NT2/D1 (cell line): ENCODE data around the gene TIMELESS.

Experiments used
- DNase-seq: peaks from one replicate; pipeline ENCODE4 v3.0.0-alpha.2; 2011; ENCODE audit warnings: low read depth, low spot score
- H3K27me3 ChIP-seq: 2 replicates; pipeline ENCODE4 v1.6.0; 2011; ENCODE audit warnings: mild to moderate bottlenecking; ENCODE audit not compliant: insufficient read length, insufficient read depth
- H3K36me3 ChIP-seq: 2 replicates; pipeline ENCODE4 v1.6.1; 2011; ENCODE audit warnings: mild to moderate bottlenecking, low read length, mixed read lengths; ENCODE audit not compliant: insufficient read depth, insufficient read length
- H3K4me1 ChIP-seq: 2 replicates; pipeline ENCODE4 v1.5.1; 2011; ENCODE audit not compliant: insufficient read depth, insufficient read length
- H3K4me3 ChIP-seq: 2 replicates; pipeline ENCODE4 v1.5.1; 2011; ENCODE audit warnings: low read depth; ENCODE audit not compliant: insufficient read length
- H3K9ac ChIP-seq: 2 replicates; pipeline ENCODE4 v1.6.0; 2011; ENCODE audit warnings: low read depth; ENCODE audit not compliant: insufficient read length
- H3K9me3 ChIP-seq: 2 replicates; pipeline ENCODE4 v1.5.1; 2011; ENCODE audit warnings: mild to moderate bottlenecking, low read length; ENCODE audit not compliant: insufficient read depth
- SUZ12 ChIP-seq: IDR thresholded peaks from 2 replicates; pipeline ENCODE4 v1.6.1; 2011; ENCODE audit not compliant: insufficient read length, insufficient read depth; ENCODE audit errors: extremely low read depth
- YY1 ChIP-seq: IDR thresholded peaks from 2 replicates; pipeline ENCODE4 v1.6.1; 2011; ENCODE audit not compliant: insufficient read length, insufficient read depth
- ZNF274 ChIP-seq: IDR thresholded peaks from 2 replicates; pipeline ENCODE4 v1.6.1; 2011; ENCODE audit warnings: mild to moderate bottlenecking, low read depth, low read length

The TIMELESS gene

DNA sequence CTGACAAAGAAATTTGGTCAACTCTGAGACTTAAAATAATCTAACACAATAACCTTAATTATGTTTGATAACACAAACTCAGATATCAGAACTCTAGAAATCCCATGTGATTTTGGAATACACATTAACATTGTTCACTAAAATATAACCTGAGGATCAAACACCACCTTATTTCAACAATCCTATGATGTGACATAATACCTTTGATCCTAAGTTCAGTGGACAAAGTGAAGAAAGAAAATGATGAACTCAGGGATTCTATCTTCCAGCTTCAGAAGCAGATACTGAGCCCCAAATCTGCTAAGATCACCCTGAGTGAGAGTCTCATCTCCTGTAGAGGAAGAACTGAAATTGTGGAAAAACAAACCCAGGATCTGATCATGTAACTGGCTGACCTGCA, 50.9 kb downstream of the TIMELESS start:
- DNase-seq: no peak
- TF ChIP-seq ZNF274: no peak
- no peak for TF ChIP-seq YY1
- TF ChIP-seq SUZ12: no peak
- no peaks in the 10 kb centered on the region for H3K4me1 ChIP-seq
- H3K9ac ChIP-seq: no peak overlapping the region
- H3K36me3 ChIP-seq: no peaks in the 10 kb centered on the region
- H3K4me3 ChIP-seq: no peak overlapping the region
- H3K27me3 ChIP-seq: no peaks in the 10 kb centered on the region
- peaks cover 35% of the 10 kb centered on the region for H3K9me3 ChIP-seq

- no peak for DNase-seq
- H3K9me3 ChIP-seq: peaks cover 13% of the 10 kb centered on the region; the same call in 1 of the 2 replicates
- TF ChIP-seq YY1 (no peak), ZNF274 (no peak), SUZ12 (no peak)
- no peak overlapping the region for H3K9ac ChIP-seq
- no peaks in the 10 kb centered on the region for H3K36me3 ChIP-seq
- no peak overlapping the region for H3K4me3 ChIP-seq
- H3K4me1 ChIP-seq: no peaks in the 10 kb centered on the region
- H3K27me3 ChIP-seq: no peaks in the 10 kb centered on the region
Observed at GRCh38 chr12:56392331-56392730, 56.9 kb downstream of the TIMELESS start.

DNA sequence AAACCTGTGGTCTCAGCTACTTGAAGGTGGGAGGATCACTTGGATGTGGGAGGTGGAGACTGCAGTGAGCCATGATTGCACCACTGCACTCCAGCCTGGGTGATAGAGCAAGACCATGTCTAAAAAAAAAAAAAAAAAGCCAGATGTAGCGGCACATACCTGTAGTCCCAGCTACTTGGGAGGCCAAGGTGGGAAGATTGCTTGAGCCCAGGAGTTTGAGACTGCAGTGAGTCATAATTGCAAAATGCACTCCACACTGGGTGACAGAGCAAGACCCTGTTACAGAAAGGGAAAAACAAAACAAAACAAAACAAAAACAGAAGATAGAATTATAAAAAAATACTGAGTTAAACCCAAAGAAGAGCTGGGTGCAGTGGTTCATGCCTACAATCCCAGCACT, 57.5 kb downstream of the TIMELESS start:
- H3K9ac ChIP-seq: no peak overlapping the region
- no peak overlapping the region for H3K4me3 ChIP-seq
- no peaks in the 10 kb centered on the region for H3K27me3 ChIP-seq
- TF ChIP-seq YY1 (no peak), SUZ12 (no peak), ZNF274 (no peak)
- no peak for DNase-seq
- H3K9me3 ChIP-seq: peaks cover 8% of the 10 kb centered on the region; the same call in 1 of the 2 replicates
- H3K4me1 ChIP-seq: no peaks in the 10 kb centered on the region
- no peaks in the 10 kb centered on the region for H3K36me3 ChIP-seq

- Histone ChIP-seq H3K9me3 (0 out of 2 replicates have a peak, but pooled peaks cover 5% of the 10 kb centered on the region), H3K4me3 (no peak overlapping the region), H3K4me1 (no peaks in the 10 kb centered on the region), H3K27me3 (no peaks in the 10 kb centered on the region), H3K36me3 (no peaks in the 10 kb centered on the region), H3K9ac (no peak overlapping the region)
- DNase-seq: no peak
- TF ChIP-seq SUZ12: no peak
- TF ChIP-seq ZNF274: no peak
- TF ChIP-seq YY1: no peak
Observed at GRCh38 chr12:56389412-56389811, 59.8 kb downstream of the TIMELESS start.

- no peaks in the 10 kb centered on the region for H3K36me3 ChIP-seq
- no peaks in the 10 kb centered on the region for H3K27me3 ChIP-seq
- no peak overlapping the region for H3K9ac ChIP-seq
- H3K9me3 ChIP-seq: no peaks in the 10 kb centered on the region
- H3K4me1 ChIP-seq: no peaks in the 10 kb centered on the region
- H3K4me3 ChIP-seq: no peak overlapping the region
- no peak for DNase-seq
- no peak for TF ChIP-seq ZNF274
Observed at GRCh38 chr12:56387152-56387736, 62.0 kb downstream of the TIMELESS start.

DNA sequence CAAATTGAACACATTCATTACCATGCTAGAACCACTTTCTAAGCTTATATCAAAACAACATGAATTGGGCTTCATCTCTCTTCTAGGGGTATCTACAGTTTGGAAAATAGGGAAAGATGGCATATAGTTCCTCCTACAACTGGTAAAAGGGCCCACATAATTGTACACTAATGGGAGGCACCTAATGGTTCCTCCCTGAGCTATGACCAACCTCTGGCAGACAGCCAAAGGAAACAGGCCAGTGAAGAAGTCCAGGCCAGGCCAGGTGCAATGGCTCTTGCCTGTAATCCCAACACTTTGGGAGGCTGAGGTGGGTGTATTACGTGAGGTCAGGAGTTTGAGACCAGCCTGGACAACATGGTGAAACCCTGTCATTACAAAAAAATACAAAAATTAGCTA, 63.4 kb downstream of the TIMELESS start:
- H3K27me3 ChIP-seq: no peaks in the 10 kb centered on the region
- H3K4me1 ChIP-seq: no peaks in the 10 kb centered on the region
- H3K9me3 ChIP-seq: no peaks in the 10 kb centered on the region
- no peak overlapping the region for H3K9ac ChIP-seq
- no peak for DNase-seq
- H3K4me3 ChIP-seq: no peak overlapping the region
- no peaks in the 10 kb centered on the region for H3K36me3 ChIP-seq
- TF ChIP-seq SUZ12 (no peak), YY1 (no peak), ZNF274 (no peak)

- no peak overlapping the region for H3K9ac ChIP-seq
- DNase-seq: no peak
- no peaks in the 10 kb centered on the region for H3K27me3 ChIP-seq
- no peak for TF ChIP-seq YY1
- TF ChIP-seq ZNF274: no peak
- TF ChIP-seq SUZ12: no peak
- no peaks in the 10 kb centered on the region for H3K4me1 ChIP-seq
- H3K9me3 ChIP-seq: no peaks in the 10 kb centered on the region
- no peaks in the 10 kb centered on the region for H3K36me3 ChIP-seq
- no peak overlapping the region for H3K4me3 ChIP-seq
Observed at GRCh38 chr12:56382611-56383010, 66.6 kb downstream of the TIMELESS start.

DNA sequence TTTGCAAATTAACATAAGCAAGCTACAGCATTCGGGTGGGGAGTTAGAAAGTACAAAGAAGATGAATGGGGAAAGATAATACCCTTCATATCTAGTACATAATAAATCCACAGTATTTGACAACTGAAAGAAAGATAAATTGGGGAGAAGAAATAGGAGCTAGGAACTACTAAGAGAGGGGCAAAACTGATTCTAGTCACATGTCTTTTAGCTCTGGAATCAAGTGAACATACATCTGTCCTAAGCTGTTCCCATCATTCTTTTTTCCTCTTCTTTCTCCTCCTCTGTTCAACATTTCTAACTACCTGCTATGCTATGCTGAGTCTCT, 71.3 kb downstream of the TIMELESS start:
- DNase-seq: no peak
- TF ChIP-seq SUZ12: no peak
- H3K9me3 ChIP-seq: peaks cover 11% of the 10 kb centered on the region; the same call in 1 of the 2 replicates
- H3K9ac ChIP-seq: no peak overlapping the region
- H3K36me3 ChIP-seq: no peaks in the 10 kb centered on the region
- no peaks in the 10 kb centered on the region for H3K27me3 ChIP-seq
- no peak overlapping the region for H3K4me3 ChIP-seq
- no peaks in the 10 kb centered on the region for H3K4me1 ChIP-seq
